CD14-positive monocyte (primary cell): ENCODE results near the gene B3GALT4. TPM values are rescaled to one million over a fixed set of nuclear protein-coding genes. Genes with fewer than 3 reads are reported as not detected.

ENCODE experiments used
- DNase-seq, 3 donors: peaks; one replicate each; pipeline ENCODE4 v3.0.0-alpha.2; 2011 to 2022
- H2AFZ ChIP-seq: 2 replicates; pipeline ENCODE4 v1.6.0; 2012; ENCODE audit warnings: mild to moderate bottlenecking, low read depth, low read length, inconsistent platforms; ENCODE audit not compliant: insufficient read depth, poor library complexity, severe bottlenecking
- H3K27ac ChIP-seq, 2 donors: 1 replicate in 1 of 2; 2 replicates in 1 of 2; pipeline ENCODE4 v1.5.1; 2012 to 2013; ENCODE audit warnings: low read length in 2 of 2, control low read depth in 1 of 2, inconsistent platforms in 1 of 2, low read depth in 1 of 2, mild to moderate bottlenecking in 1 of 2
- H3K27me3 ChIP-seq, 2 donors: one replicate each; pipeline versions ENCODE4 v1.6.0 to v1.6.1; 2011 to 2013; ENCODE audit warnings: low read length in 2 of 2; ENCODE audit not compliant: control insufficient read depth in 2 of 2, insufficient read depth in 2 of 2
- H3K36me3 ChIP-seq, 2 donors: replicated peaks in 1 of 2; 1 replicate in 1 of 2; 2 replicates in 1 of 2; pipeline versions ENCODE4 v1.5.1 to v1.6.1; 2012 to 2013; ENCODE audit warnings: low read length in 2 of 2, control low read depth in 1 of 2, inconsistent platforms in 1 of 2, mild to moderate bottlenecking in 1 of 2; ENCODE audit not compliant: insufficient read depth in 2 of 2, control insufficient read depth in 1 of 2
- H3K4me1 ChIP-seq, 2 donors: 1 replicate in 1 of 2; 2 replicates in 1 of 2; pipeline versions ENCODE4 v1.5.1 to v1.6.1; 2012 to 2013; ENCODE audit warnings: low read length in 2 of 2, control low read depth in 1 of 2, inconsistent platforms in 1 of 2, mild to moderate bottlenecking in 1 of 2, moderate library complexity in 1 of 2; ENCODE audit not compliant: insufficient read depth in 2 of 2, control insufficient read depth in 1 of 2
- H3K4me2 ChIP-seq: replicated peaks from 2 replicates; pipeline ENCODE3; 2012; ENCODE audit warnings: low read length, moderate library complexity, mild to moderate bottlenecking; ENCODE audit not compliant: poor library complexity, severe bottlenecking; ENCODE audit errors: extremely low read depth
- H3K4me3 ChIP-seq, 3 experiments: fragments of 200-600 bp in 1 of 3; sonication (generic) in 1 of 3; replicated peaks in 1 of 3; 1 replicate in 2 of 3; 2 replicates in 1 of 3; pipeline ENCODE4 v1.5.1; 2011 to 2013; ENCODE audit warnings: low read length in 3 of 3, mild to moderate bottlenecking in 3 of 3, control low read depth in 2 of 3, low read depth in 2 of 3, inconsistent platforms in 1 of 3, moderate library complexity in 1 of 3
- H3K79me2 ChIP-seq: 2 replicates; pipeline ENCODE4 v1.6.0; 2012; ENCODE audit warnings: mild to moderate bottlenecking, control low read depth, inconsistent platforms, low read length, moderate library complexity; ENCODE audit not compliant: insufficient read depth
- H3K9ac ChIP-seq: 2 replicates; pipeline ENCODE4 v1.6.0; 2017; ENCODE audit warnings: low read length, mild to moderate bottlenecking; ENCODE audit not compliant: insufficient read depth, poor library complexity, severe bottlenecking
- H3K9me3 ChIP-seq, 2 donors: replicated peaks in 1 of 2; 1 replicate in 1 of 2; 2 replicates in 1 of 2; pipeline versions ENCODE4 v1.5.1 to v1.6.1; 2012 to 2013; ENCODE audit warnings: low read length in 2 of 2, control low read depth in 1 of 2; ENCODE audit not compliant: control insufficient read depth in 1 of 2, insufficient read depth in 1 of 2
- H4K20me1 ChIP-seq: 2 replicates; pipeline ENCODE4 v1.6.0; 2012; ENCODE audit warnings: mild to moderate bottlenecking, low read length, control low read depth, moderate library complexity; ENCODE audit not compliant: insufficient read depth
- H3K27ac Mint-ChIP-seq, 7 donors: one replicate each; pipeline ENCODE4 v1.8.0; 2020; ENCODE audit warnings: mild to moderate bottlenecking in 7 of 7, mixed read lengths in 7 of 7, moderate library complexity in 6 of 7, inconsistent platforms in 2 of 7
- H3K27me3 Mint-ChIP-seq, 3 donors: one replicate each; pipeline ENCODE4 v1.8.0; 2021 to 2022; ENCODE audit warnings: low read depth in 3 of 3, mild to moderate bottlenecking in 3 of 3, mixed read lengths in 3 of 3, moderate library complexity in 3 of 3, inconsistent platforms in 1 of 3
- H3K36me3 Mint-ChIP-seq, 2 donors: one replicate each; pipeline ENCODE4 v1.8.0; 2020; ENCODE audit warnings: mixed read lengths in 2 of 2, inconsistent platforms in 1 of 2, mild to moderate bottlenecking in 1 of 2
- H3K4me1 Mint-ChIP-seq: one replicate; pipeline ENCODE4 v1.8.0; 2020; ENCODE audit warnings: mild to moderate bottlenecking, mixed read lengths
- H3K4me3 Mint-ChIP-seq, 2 donors: one replicate each; pipeline ENCODE4 v1.8.0; 2020; ENCODE audit warnings: mild to moderate bottlenecking in 2 of 2, mixed read lengths in 2 of 2, moderate library complexity in 1 of 2
- H3K9me3 Mint-ChIP-seq, 7 donors: one replicate each; pipeline ENCODE4 v1.8.0; 2020 to 2022; ENCODE audit warnings: mixed read lengths in 7 of 7, mild to moderate bottlenecking in 6 of 7, moderate library complexity in 6 of 7, inconsistent platforms in 2 of 7
- CTCF ChIP-seq: fragments of 200-600 bp; IDR thresholded peaks from one replicate; pipeline ENCODE4 v1.8.0; 2022; ENCODE audit warnings: antibody characterized with exemption, mild to moderate bottlenecking
- WGBS: methylation state at CpG from one replicate; pipeline ENCODE4 v1.1.5; 2013; ENCODE audit warnings: missing lambda C conversion rate; ENCODE audit not compliant: insufficient coverage; 5-methylcytosine and 5-hydroxymethylcytosine counted together
- intact Hi-C, 2 donors: fragments of 100-400 bp; cut with micrococcal nuclease; formaldehyde crosslinking; loops; one replicate each; pipeline versions ENCODE4 v1.15.0 to v1.15.1; 2023
- polyA plus RNA-seq, 3 donors: library from polyadenylated mRNA; depleted of rRNA in 1 of 3; unstranded in 2 of 3; stranded (reverse) in 1 of 3; fragments of 300-500 nt in 2 of 3; fragments of >200 nt in 1 of 3; fragmentation: Illumina TruSeq in 2 of 3; gene quantifications; 1 replicate in 2 of 3; 2 replicates in 1 of 3; pipeline ENCODE4 v1.2.3, GENCODE V29; 2012 to 2021

The B3GALT4 gene
- polyA plus RNA-seq, 3 donors = 6.5 to 32.2 (median 28.5) TPM

- H3K27ac Mint-ChIP-seq = peak overlapping the region in 5 of 7 donors; percentile 30 to 79 (median 46)
- peak overlapping the region in 1 of 3 experiments; percentile 95 for H3K4me3 ChIP-seq
- intact Hi-C loops = no loop called here
- H3K4me3 Mint-ChIP-seq = no peak overlapping the region
- H3K36me3 ChIP-seq = peaks cover 28 to 35% of the 10 kb centered on the region in 2 donors
- H3K27me3 Mint-ChIP-seq = peaks cover 0 to 2% (median 0%) of the 10 kb centered on the region in 3 donors
- H3K27ac ChIP-seq = peak overlapping the region in 1 of 2 donors; percentile 84
- H3K4me1 Mint-ChIP-seq = peaks cover 66% of the 10 kb centered on the region
- 82% methylated on average over 9 of the region's 9 CpGs for WGBS
- no peak for TF ChIP-seq CTCF
- no peak for DNase-seq
- H3K9ac ChIP-seq = no peak overlapping the region
- H3K9me3 ChIP-seq = no peaks in the 10 kb centered on the region
- H3K79me2 ChIP-seq = peaks cover 55% of the 10 kb centered on the region
- H3K9me3 Mint-ChIP-seq = peaks cover 0 to 3% (median 1%) of the 10 kb centered on the region in 7 donors
- peaks cover 38% of the 10 kb centered on the region for H4K20me1 ChIP-seq
- H3K4me1 ChIP-seq = peaks cover 57 to 69% of the 10 kb centered on the region in 2 donors
- H3K27me3 ChIP-seq = no peaks in the 10 kb centered on the region
- no peak overlapping the region for H2AFZ ChIP-seq
- peak overlapping the region; percentile 100 for H3K4me2 ChIP-seq
- H3K36me3 Mint-ChIP-seq = peaks cover 30 to 37% of the 10 kb centered on the region in 2 donors
Measured at GRCh38 chr6:33321227-33321626, 44.3 kb downstream of the B3GALT4 start.

GRCh38 chr6:33323623-33323948, 46.7 kb downstream of the B3GALT4 start:
- Mint-ChIP-seq H3K4me1 (peaks cover 50% of the 10 kb centered on the region), H3K9me3 (peaks cover 0 to 1% (median 0%) of the 10 kb centered on the region in 7 donors), H3K4me3 (peak overlapping the region; percentile 90 to 98), H3K27me3 (peaks cover 0 to 2% (median under 1%) of the 10 kb centered on the region in 3 donors), H3K36me3 (peaks cover 26 to 29% of the 10 kb centered on the region in 2 donors), H3K27ac (peak overlapping the region; percentile 94 to 99 (median 97))
- Histone ChIP-seq H3K27ac (peak overlapping the region; percentile 84 to 97), H2AFZ (peak overlapping the region; percentile 84), H3K4me2 (peak overlapping the region; percentile 100), H3K79me2 (peaks cover 43% of the 10 kb centered on the region), H3K9ac (peak overlapping the region; percentile 82), H3K27me3 (no peaks in the 10 kb centered on the region), H3K36me3 (peaks cover 27 to 29% of the 10 kb centered on the region in 2 donors), H3K9me3 (no peaks in the 10 kb centered on the region), H3K4me1 (peaks cover 41 to 51% of the 10 kb centered on the region in 2 donors), H3K4me3 (peak overlapping the region; percentile 78 to 95 (median 86)), H4K20me1 (peaks cover 32% of the 10 kb centered on the region)
- TF ChIP-seq CTCF = no peak
- intact Hi-C loops = no loop called here
- DNase-seq = no peak
- 0% methylated on average over 3 of the region's 12 CpGs for WGBS
